Keratinocyte (primary cell): ENCODE results near the gene WDFY2. TPM values are rescaled to one million over a fixed set of nuclear protein-coding genes. Genes with fewer than 3 reads are reported as not detected.

Experiments used
- DNase-seq: peaks from one replicate; pipeline ENCODE4 v3.0.0-alpha.2; 2011; ENCODE audit warnings: low read depth, missing footprints, low spot score
- FAIRE-seq: peaks from 2 replicates; lab custom pipeline; 2011; peaks lifted over from hg19 to GRCh38; lab: Jason Lieb, UNC
- H2AFZ ChIP-seq: 2 replicates; pipeline ENCODE4 v1.6.0; 2012; ENCODE audit warnings: low read length, control low read depth, inconsistent platforms; ENCODE audit not compliant: control insufficient read depth
- H3K27ac ChIP-seq: 2 replicates; pipeline ENCODE4 v1.5.1; 2011; ENCODE audit warnings: low read length; ENCODE audit not compliant: control insufficient read depth, insufficient read depth
- H3K27me3 ChIP-seq: 3 replicates; pipeline ENCODE4 v1.6.0; 2011; ENCODE audit warnings: low read length; ENCODE audit not compliant: control insufficient read depth, insufficient read depth; ENCODE audit errors: extremely low read depth
- H3K36me3 ChIP-seq, 2 experiments: 2 replicates in 1 of 2; 3 replicates in 1 of 2; pipeline ENCODE4 v1.5.1; 2011; ENCODE audit warnings: low read length in 2 of 2, mild to moderate bottlenecking in 1 of 2; ENCODE audit not compliant: control insufficient read depth in 2 of 2, insufficient read depth in 2 of 2; ENCODE audit errors: extremely low read depth in 1 of 2
- H3K4me1 ChIP-seq: 3 replicates; pipeline ENCODE4 v1.5.1; 2011; ENCODE audit warnings: low read length; ENCODE audit not compliant: control insufficient read depth, insufficient read depth; ENCODE audit errors: extremely low read depth
- H3K4me2 ChIP-seq: 3 replicates; pipeline ENCODE4 v1.6.0; 2011; ENCODE audit warnings: low read depth, low read length; ENCODE audit not compliant: control insufficient read depth, insufficient read depth; ENCODE audit errors: extremely low read depth
- H3K4me3 ChIP-seq, 3 experiments: fragments of 200-600 bp in 1 of 3; sonication (generic) in 1 of 3; 2 replicates in 2 of 3; 3 replicates in 1 of 3; pipeline ENCODE4 v1.5.1; 2011 to 2016; ENCODE audit warnings: low read length in 3 of 3, mild to moderate bottlenecking in 3 of 3, control low read depth in 2 of 3, inconsistent platforms in 1 of 3, low read depth in 1 of 3, mixed read lengths in 1 of 3, mixed run types in 1 of 3, moderate library complexity in 1 of 3; ENCODE audit not compliant: control insufficient read depth in 2 of 3, insufficient read depth in 2 of 3; ENCODE audit errors: extremely low read depth in 1 of 3
- H3K79me2 ChIP-seq: 2 replicates; pipeline ENCODE4 v1.6.0; 2012; ENCODE audit warnings: low read length; ENCODE audit not compliant: control insufficient read depth, insufficient read depth
- H3K9ac ChIP-seq: 3 replicates; pipeline ENCODE4 v1.6.0; 2011; ENCODE audit warnings: low read length; ENCODE audit not compliant: control insufficient read depth, insufficient read depth; ENCODE audit errors: extremely low read depth
- H3K9me1 ChIP-seq: 3 replicates; pipeline ENCODE4 v1.6.0; 2011; ENCODE audit warnings: low read length; ENCODE audit not compliant: control insufficient read depth, insufficient read depth; ENCODE audit errors: extremely low read depth
- H3K9me3 ChIP-seq: 2 replicates; pipeline ENCODE4 v1.5.1; 2012; ENCODE audit warnings: low read depth, low read length; ENCODE audit not compliant: control insufficient read depth
- H4K20me1 ChIP-seq: 3 replicates; pipeline ENCODE4 v1.6.0; 2011; ENCODE audit warnings: low read length; ENCODE audit not compliant: control insufficient read depth, insufficient read depth; ENCODE audit errors: extremely low read depth
- EZH2 ChIP-seq: IDR thresholded peaks from one replicate; pipeline ENCODE4 v1.6.1; 2012; ENCODE audit warnings: inconsistent platforms, mild to moderate bottlenecking, low read length, moderate library complexity
- dilution Hi-C: fragments of 300-500 bp; cut with MboI; formaldehyde crosslinking; loops from one replicate; pipeline ENCODE4 v1.7.0; 2020; ENCODE audit warnings: low sequenced_read_pairs; ENCODE audit not compliant: extremely low pct_ligation_motif_present
- polyA plus RNA-seq, 5 experiments: library from polyadenylated mRNA; depleted of rRNA in 3 of 5; stranded (reverse) in 3 of 5; stranded (forward) in 1 of 5; unstranded in 1 of 5; fragments of >200 nt; gene quantifications; 1 replicate in 1 of 5; 2 replicates in 3 of 5; 3 replicates in 1 of 5; pipeline versions ENCODE4 v1.2.1 to v1.2.3, GENCODE V29; 2011 to 2012; ENCODE audit warnings: missing spikeins in 2 of 5, low read depth in 1 of 5, low replicate concordance in 1 of 5
- TF ChIP-seq, protein P1 (sequence below), 3 experiments: IDR thresholded peaks in 1 of 3; conservative IDR thresholded peaks in 1 of 3; optimal IDR thresholded peaks in 1 of 3; 2 replicates in 2 of 3; 3 replicates in 1 of 3; pipeline versions ENCODE3 to v1.5.1; 2011; ENCODE audit warnings: low read length in 3 of 3, mild to moderate bottlenecking in 3 of 3, moderate library complexity in 2 of 3, control low read depth in 1 of 3, inconsistent platforms in 1 of 3; ENCODE audit not compliant: insufficient read depth in 2 of 3; ENCODE audit errors: extremely low read depth in 1 of 3

WDFY2 gene
- polyA plus RNA-seq, 1 donor (not counting 4 experiments of a cell fraction or from before 2014, with no cell fraction given): 18.6 TPM

DNA sequence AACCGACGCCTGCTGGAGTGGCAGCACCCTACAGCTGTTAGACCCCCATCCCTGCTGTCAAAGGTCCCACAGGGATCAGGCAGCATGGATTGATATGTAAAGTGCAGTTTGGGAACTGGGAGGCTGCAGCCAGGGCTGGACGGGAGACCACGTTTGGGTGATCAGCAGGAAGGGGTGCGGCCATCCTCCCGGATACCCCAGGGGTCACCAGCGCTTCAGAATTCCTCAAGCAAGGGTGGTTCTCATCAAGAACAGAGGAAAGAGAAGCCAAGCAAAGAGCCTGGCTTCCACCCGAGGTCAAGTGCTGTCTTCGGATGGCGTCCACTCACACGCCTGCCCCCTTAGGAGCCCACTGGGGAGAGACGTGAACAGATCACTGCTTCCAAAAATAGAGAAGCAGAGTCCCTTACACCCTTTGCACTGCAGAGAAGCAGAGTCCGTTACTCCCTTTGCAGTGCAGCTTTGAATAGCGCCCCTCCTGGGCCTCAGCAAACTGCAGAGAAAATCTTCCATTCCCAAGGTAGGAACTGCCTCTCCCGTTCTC lies 184.2 kb downstream of the WDFY2 start:
- FAIRE-seq (no peak), DNase-seq (no peak)
- Histone ChIP-seq H3K79me2 (no peaks in the 10 kb centered on the region), H3K36me3 (peaks cover 15 to 19% of the 10 kb centered on the region in 2 experiments), H3K27me3 (peaks cover under 1% of the 10 kb centered on the region), H3K4me2 (no peak overlapping the region), H3K9me3 (no peaks in the 10 kb centered on the region), H4K20me1 (no peaks in the 10 kb centered on the region), H3K27ac (no peak overlapping the region), H3K4me3 (no peak overlapping the region), H3K4me1 (no peaks in the 10 kb centered on the region), H3K9ac (no peak overlapping the region), H2AFZ (no peak overlapping the region), H3K9me1 (no peaks in the 10 kb centered on the region)
- TF ChIP-seq, protein P1, sequence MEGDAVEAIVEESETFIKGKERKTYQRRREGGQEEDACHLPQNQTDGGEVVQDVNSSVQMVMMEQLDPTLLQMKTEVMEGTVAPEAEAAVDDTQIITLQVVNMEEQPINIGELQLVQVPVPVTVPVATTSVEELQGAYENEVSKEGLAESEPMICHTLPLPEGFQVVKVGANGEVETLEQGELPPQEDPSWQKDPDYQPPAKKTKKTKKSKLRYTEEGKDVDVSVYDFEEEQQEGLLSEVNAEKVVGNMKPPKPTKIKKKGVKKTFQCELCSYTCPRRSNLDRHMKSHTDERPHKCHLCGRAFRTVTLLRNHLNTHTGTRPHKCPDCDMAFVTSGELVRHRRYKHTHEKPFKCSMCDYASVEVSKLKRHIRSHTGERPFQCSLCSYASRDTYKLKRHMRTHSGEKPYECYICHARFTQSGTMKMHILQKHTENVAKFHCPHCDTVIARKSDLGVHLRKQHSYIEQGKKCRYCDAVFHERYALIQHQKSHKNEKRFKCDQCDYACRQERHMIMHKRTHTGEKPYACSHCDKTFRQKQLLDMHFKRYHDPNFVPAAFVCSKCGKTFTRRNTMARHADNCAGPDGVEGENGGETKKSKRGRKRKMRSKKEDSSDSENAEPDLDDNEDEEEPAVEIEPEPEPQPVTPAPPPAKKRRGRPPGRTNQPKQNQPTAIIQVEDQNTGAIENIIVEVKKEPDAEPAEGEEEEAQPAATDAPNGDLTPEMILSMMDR (optimal IDR thresholded peaks at IDR 0.05 in 1 of 3, IDR thresholded peaks at IDR 0.05 in 1 of 3, conservative IDR thresholded peaks at IDR 0.05 in 1 of 3; ENCODE audit: extremely low read depth in 1 of 3, insufficient read depth in 2 of 3, low read length in 3 of 3): peak in 1 of 3 experiments; percentile 20
- TF ChIP-seq EZH2: no peak
- dilution Hi-C loops: no loop called here

DNA sequence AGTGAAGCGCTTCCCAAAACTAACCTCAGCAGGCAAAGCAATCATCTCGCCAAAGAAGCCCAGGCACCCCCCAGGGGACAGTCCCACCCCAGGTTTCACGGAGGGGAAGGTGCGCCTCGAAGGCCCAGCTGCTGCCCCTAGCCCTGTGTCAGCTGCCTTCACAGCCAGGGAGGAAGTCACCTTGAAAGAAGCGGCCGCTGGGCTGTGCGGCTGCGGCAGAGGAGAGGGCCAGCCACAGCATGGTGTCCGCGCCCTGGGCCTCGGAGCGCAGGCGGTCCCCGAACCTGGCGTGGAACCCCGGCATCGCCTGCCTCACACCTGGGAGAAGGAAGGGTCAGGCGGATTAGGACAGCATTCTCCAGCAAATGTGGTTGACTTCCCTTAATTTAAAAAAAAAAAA lies 184.7 kb downstream of the WDFY2 start:
- TF ChIP-seq, protein P1 (optimal IDR thresholded peaks at IDR 0.05 in 1 of 3, IDR thresholded peaks at IDR 0.05 in 1 of 3, conservative IDR thresholded peaks at IDR 0.05 in 1 of 3; ENCODE audit: extremely low read depth in 1 of 3, insufficient read depth in 2 of 3, low read length in 3 of 3): no peak
- no peak for TF ChIP-seq EZH2
- Histone ChIP-seq H4K20me1 (no peaks in the 10 kb centered on the region), H3K4me2 (no peak overlapping the region), H3K36me3 (peaks cover 15 to 19% of the 10 kb centered on the region in 2 experiments), H3K4me1 (no peaks in the 10 kb centered on the region), H3K4me3 (no peak overlapping the region), H3K9ac (no peak overlapping the region), H2AFZ (no peak overlapping the region), H3K9me1 (no peaks in the 10 kb centered on the region), H3K27me3 (peaks cover 4% of the 10 kb centered on the region), H3K27ac (no peak overlapping the region), H3K9me3 (no peaks in the 10 kb centered on the region), H3K79me2 (no peaks in the 10 kb centered on the region)
- no peak for FAIRE-seq
- no peak for DNase-seq
- dilution Hi-C loops: no loop called here
